Activated naive CD4-positive, alpha-beta T cell treated with anti-CD3 and anti-CD28 coated beads, Interleukin-2, amount 10 ng/mL, durations not matched to agents 7 days and 5 days (primary cell): ENCODE results near the gene NCBP3.
"Not testable (repeated sequence)": the region's sequence is repeated elsewhere in the genome, so short reads cannot be mapped to it uniquely, and the experiment has no call there.

Experiments
- CTCF ChIA-PET: fragments of 350-600 bp; sonication (Branson Sonifier 250); formaldehyde crosslinking; loops from one replicate; lab custom pipeline; 2021; ENCODE audit warnings: antibody characterized with exemption; lab: Charles Lee
- DNase-seq: peaks from one replicate; pipeline ENCODE4 v3.0.0-alpha.2; 2020
- H3K27ac Mint-ChIP-seq: one replicate; pipeline ENCODE4 v1.8.0; 2021; ENCODE audit warnings: mild to moderate bottlenecking, moderate library complexity, mixed read lengths
- H3K27me3 Mint-ChIP-seq: one replicate; pipeline ENCODE4 v1.8.0; 2021; ENCODE audit warnings: mild to moderate bottlenecking, mixed read lengths
- H3K36me3 Mint-ChIP-seq: one replicate; pipeline ENCODE4 v1.8.0; 2021; ENCODE audit warnings: mixed read lengths
- H3K4me1 Mint-ChIP-seq: one replicate; pipeline ENCODE4 v1.8.0; 2021; ENCODE audit warnings: mixed read lengths
- H3K4me3 Mint-ChIP-seq: one replicate; pipeline ENCODE4 v1.8.0; 2021; ENCODE audit warnings: mild to moderate bottlenecking, moderate library complexity, mixed read lengths
- H3K9me3 Mint-ChIP-seq: one replicate; pipeline ENCODE4 v1.8.0; 2021; ENCODE audit warnings: mixed read lengths

Gene NCBP3

GRCh38 chr17:3870871-3871306 is 24.8 kb upstream of the NCBP3 start:
- H3K4me1 Mint-ChIP-seq: peaks cover 6% of the 10 kb centered on the region
- peaks cover 1% of the 10 kb centered on the region for H3K36me3 Mint-ChIP-seq
- peak overlapping the region; percentile 22 for H3K27ac Mint-ChIP-seq
- H3K4me3 Mint-ChIP-seq: no peak overlapping the region
- CTCF ChIA-PET: no interaction called here
- H3K9me3 Mint-ChIP-seq: no peaks in the 10 kb centered on the region
- H3K27me3 Mint-ChIP-seq: no peaks in the 10 kb centered on the region
- no peak for DNase-seq

- CTCF ChIA-PET: no interaction called here
- Mint-ChIP-seq H3K9me3 (no peaks in the 10 kb centered on the region), H3K36me3 (peaks cover 1% of the 10 kb centered on the region), H3K4me3 (no peak overlapping the region), H3K4me1 (peaks cover 6% of the 10 kb centered on the region), H3K27me3 (no peaks in the 10 kb centered on the region), H3K27ac (no peak overlapping the region)
- DNase-seq: no peak
Observed at GRCh38 chr17:3867606-3868005, 21.6 kb upstream of the NCBP3 start.

GRCh38 chr17:3867106-3867505 is 21.1 kb upstream of the NCBP3 start:
- Mint-ChIP-seq H3K36me3 (peaks cover 1% of the 10 kb centered on the region), H3K4me1 (peaks cover 6% of the 10 kb centered on the region), H3K9me3 (no peaks in the 10 kb centered on the region), H3K27me3 (no peaks in the 10 kb centered on the region), H3K4me3 (no peak overlapping the region), H3K27ac (no peak overlapping the region)
- no peak for DNase-seq
- CTCF ChIA-PET: interaction anchor here (1.0 kb wide), 1 partner anchor 208 kb away, joined by 3 read pairs; no protein-coding TSS in a partner anchor

GRCh38 chr17:3866276-3866675 is 20.2 kb upstream of the NCBP3 start:
- CTCF ChIA-PET: interaction anchor here (1.0 kb wide), 1 partner anchor 209 kb away, joined by 3 read pairs; no protein-coding TSS in a partner anchor
- no peak overlapping the region for H3K4me3 Mint-ChIP-seq
- DNase-seq: no peak
- H3K36me3 Mint-ChIP-seq: peaks cover 1% of the 10 kb centered on the region
- H3K27me3 Mint-ChIP-seq: no peaks in the 10 kb centered on the region
- peaks cover 6% of the 10 kb centered on the region for H3K4me1 Mint-ChIP-seq
- H3K27ac Mint-ChIP-seq: no peak overlapping the region
- H3K9me3 Mint-ChIP-seq: no peaks in the 10 kb centered on the region

- Mint-ChIP-seq H3K27me3 (no peaks in the 10 kb centered on the region), H3K9me3 (no peaks in the 10 kb centered on the region), H3K27ac (no peak overlapping the region), H3K4me3 (no peak overlapping the region), H3K36me3 (no peaks in the 10 kb centered on the region), H3K4me1 (no peaks in the 10 kb centered on the region)
- DNase-seq: no peak
- CTCF ChIA-PET: interaction anchor here (0.9 to 2.5 kb wide), 5 partner anchors 19 to 208 kb away, joined by 3 to 11 read pairs (median 4); partner anchors contain the start of gene NCBP3
Observed at GRCh38 chr17:3865176-3865575, 19.1 kb upstream of the NCBP3 start.

GRCh38 chr17:3864534-3864933 is 18.5 kb upstream of the NCBP3 start:
- Mint-ChIP-seq H3K27me3 (no peaks in the 10 kb centered on the region), H3K9me3 (no peaks in the 10 kb centered on the region), H3K36me3 (no peaks in the 10 kb centered on the region), H3K27ac (no peak overlapping the region), H3K4me1 (no peaks in the 10 kb centered on the region), H3K4me3 (no peak overlapping the region)
- CTCF ChIA-PET: interaction anchor here (0.9 to 2.5 kb wide), 5 partner anchors 13 to 208 kb away, joined by 3 to 11 read pairs (median 5); partner anchors contain the start of gene NCBP3
- DNase-seq: no peak

GRCh38 chr17:3861761-3862681 is 16.0 kb upstream of the NCBP3 start:
- Mint-ChIP-seq H3K27me3 (no peaks in the 10 kb centered on the region), H3K36me3 (no peaks in the 10 kb centered on the region), H3K4me1 (no peaks in the 10 kb centered on the region)

GRCh38 chr17:3860939-3861700 is 15.1 kb upstream of the NCBP3 start:
- CTCF ChIA-PET: interaction anchor here (0.8 to 2.5 kb wide), 4 partner anchors 15 to 123 kb away, joined by 3 to 7 read pairs (median 4); partner anchors contain the start of genes NCBP3 and P2RX1
- no peaks in the 10 kb centered on the region for H3K27me3 Mint-ChIP-seq

More at GRCh38 chr17:3861761-3862681, 16.0 kb upstream of the NCBP3 start:
- peak overlapping the region; percentile 62 for H3K27ac Mint-ChIP-seq
- DNase-seq: no peak
- H3K4me3 Mint-ChIP-seq: no peak overlapping the region
- H3K9me3 Mint-ChIP-seq: no peaks in the 10 kb centered on the region
- CTCF ChIA-PET: interaction anchor here (0.8 to 1.3 kb wide), 3 partner anchors 17 to 124 kb away, joined by 3 read pairs; no protein-coding TSS in a partner anchor

GRCh38 chr17:3859940-3860339 is 13.9 kb upstream of the NCBP3 start:
- Mint-ChIP-seq H3K9me3 (no peaks in the 10 kb centered on the region), H3K27me3 (no peaks in the 10 kb centered on the region), H3K36me3 (no peaks in the 10 kb centered on the region), H3K27ac (no peak overlapping the region), H3K4me1 (no peaks in the 10 kb centered on the region), H3K4me3 (no peak overlapping the region)
- DNase-seq: no peak
- CTCF ChIA-PET: interaction anchor here (1.0 to 2.5 kb wide), 3 partner anchors 14 to 54 kb away, joined by 3 to 7 read pairs (median 4); partner anchors contain the start of gene NCBP3

More at GRCh38 chr17:3860939-3861700, 15.1 kb upstream of the NCBP3 start:
- H3K4me1 Mint-ChIP-seq: no peaks in the 10 kb centered on the region
- DNase-seq: no peak
- no peaks in the 10 kb centered on the region for H3K9me3 Mint-ChIP-seq
- H3K36me3 Mint-ChIP-seq: no peaks in the 10 kb centered on the region
- H3K27ac Mint-ChIP-seq: no peak overlapping the region
- H3K4me3 Mint-ChIP-seq: no peak overlapping the region

GRCh38 chr17:3857261-3858105 is 11.4 kb upstream of the NCBP3 start:
- H3K9me3 Mint-ChIP-seq: no peaks in the 10 kb centered on the region
- H3K27me3 Mint-ChIP-seq: peaks cover 4% of the 10 kb centered on the region
- H3K36me3 Mint-ChIP-seq: no peaks in the 10 kb centered on the region
- no peak overlapping the region for H3K27ac Mint-ChIP-seq
- CTCF ChIA-PET: interaction anchor here (1.4 to 2.4 kb wide), 2 partner anchors 11 to 119 kb away, joined by 4 to 6 read pairs; partner anchors contain the start of gene NCBP3
- no peaks in the 10 kb centered on the region for H3K4me1 Mint-ChIP-seq
- no peak overlapping the region for H3K4me3 Mint-ChIP-seq
- no peak for DNase-seq

- CTCF ChIA-PET, H3K4me3 Mint-ChIP-seq, H3K36me3 Mint-ChIP-seq, H3K4me1 Mint-ChIP-seq, H3K9me3 Mint-ChIP-seq, H3K27ac Mint-ChIP-seq, DNase-seq: not testable (repeated sequence)
- peaks cover 31% of the 10 kb centered on the region for H3K27me3 Mint-ChIP-seq
Observed at GRCh38 chr17:3854204-3854603, 8.2 kb upstream of the NCBP3 start.

- H3K4me1 Mint-ChIP-seq: no peaks in the 10 kb centered on the region
- H3K27ac Mint-ChIP-seq: no peak overlapping the region
- peaks cover 44% of the 10 kb centered on the region for H3K27me3 Mint-ChIP-seq
- H3K9me3 Mint-ChIP-seq: no peaks in the 10 kb centered on the region
- no peak overlapping the region for H3K4me3 Mint-ChIP-seq
- CTCF ChIA-PET: no interaction called here
- DNase-seq: no peak
- no peaks in the 10 kb centered on the region for H3K36me3 Mint-ChIP-seq
Observed at GRCh38 chr17:3852561-3852960, 6.5 kb upstream of the NCBP3 start.

- CTCF ChIA-PET: interaction anchor here (0.9 kb wide), 1 partner anchor 569 kb away, joined by 3 read pairs; no protein-coding TSS in a partner anchor
- peak; percentile 11 for DNase-seq
- peaks cover 51% of the 10 kb centered on the region for H3K27me3 Mint-ChIP-seq
- H3K27ac Mint-ChIP-seq: peak overlapping the region; percentile 77
- no peaks in the 10 kb centered on the region for H3K9me3 Mint-ChIP-seq
- H3K36me3 Mint-ChIP-seq: no peaks in the 10 kb centered on the region
- peaks cover 4% of the 10 kb centered on the region for H3K4me1 Mint-ChIP-seq
- H3K4me3 Mint-ChIP-seq: no peak overlapping the region
Observed at GRCh38 chr17:3851461-3852100, 5.5 kb upstream of the NCBP3 start.
